Measurements from ENCODE around the gene B4GALT2.

B4GALT2 gene

GRCh38 chr1:43987159-43987902, 8.3 kb downstream of the B4GALT2 start:
- no peak for DNase-seq

- DNase-seq: no peak
These were observed 11.5 kb downstream of the B4GALT2 start for GRCh38 chr1:43990271-43991199.

- DNase-seq: no peak
These were observed 12.1 kb downstream of the B4GALT2 start for GRCh38 chr1:43991200-43991475.

GRCh38 chr1:43991476-43992231, 12.6 kb downstream of the B4GALT2 start, which contains the start of gene CCDC24:
CCDC24 (plus strand) TSS chr1:43991599; CDS start chr1:43991879, 280 bp downstream.
- DNase-seq: peak; percentile 54

- no peak for DNase-seq
These were observed 13.4 kb downstream of the B4GALT2 start for GRCh38 chr1:43992232-43992995.

GRCh38 chr1:43993206-43993914, 14.3 kb downstream of the B4GALT2 start:
- DNase-seq: no peak

- no peak for DNase-seq
These were observed 15.1 kb downstream of the B4GALT2 start for GRCh38 chr1:43994071-43994470.

GRCh38 chr1:43994794-43995790, 16.1 kb downstream of the B4GALT2 start:
- no peak for DNase-seq

GRCh38 chr1:43995984-43996732, 17.1 kb downstream of the B4GALT2 start:
- no peak for DNase-seq

- DNase-seq: no peak
These were observed 17.7 kb downstream of the B4GALT2 start for GRCh38 chr1:43996733-43997115.

- no peak for DNase-seq
These were observed 18.4 kb downstream of the B4GALT2 start for GRCh38 chr1:43997295-43997999.

- no peak for DNase-seq
These were observed 19.0 kb downstream of the B4GALT2 start for GRCh38 chr1:43998000-43998378.

GRCh38 chr1:43999455-43999854, 20.4 kb downstream of the B4GALT2 start:
- DNase-seq: no peak

GRCh38 chr1:44000122-44000665, 21.2 kb downstream of the B4GALT2 start:
- no peak for DNase-seq

- DNase-seq: no peak
These were observed 23.2 kb downstream of the B4GALT2 start for GRCh38 chr1:44002165-44002564.

- DNase-seq: no peak
These were observed 23.7 kb downstream of the B4GALT2 start for GRCh38 chr1:44002606-44003157.

GRCh38 chr1:44008259-44008658, 29.2 kb downstream of the B4GALT2 start:
- no peak for DNase-seq

GRCh38 chr1:44010935-44011471, 32.0 kb downstream of the B4GALT2 start:
- no peak for DNase-seq
